ENCODE results near the gene DUS1L.

The DUS1L gene

DNA sequence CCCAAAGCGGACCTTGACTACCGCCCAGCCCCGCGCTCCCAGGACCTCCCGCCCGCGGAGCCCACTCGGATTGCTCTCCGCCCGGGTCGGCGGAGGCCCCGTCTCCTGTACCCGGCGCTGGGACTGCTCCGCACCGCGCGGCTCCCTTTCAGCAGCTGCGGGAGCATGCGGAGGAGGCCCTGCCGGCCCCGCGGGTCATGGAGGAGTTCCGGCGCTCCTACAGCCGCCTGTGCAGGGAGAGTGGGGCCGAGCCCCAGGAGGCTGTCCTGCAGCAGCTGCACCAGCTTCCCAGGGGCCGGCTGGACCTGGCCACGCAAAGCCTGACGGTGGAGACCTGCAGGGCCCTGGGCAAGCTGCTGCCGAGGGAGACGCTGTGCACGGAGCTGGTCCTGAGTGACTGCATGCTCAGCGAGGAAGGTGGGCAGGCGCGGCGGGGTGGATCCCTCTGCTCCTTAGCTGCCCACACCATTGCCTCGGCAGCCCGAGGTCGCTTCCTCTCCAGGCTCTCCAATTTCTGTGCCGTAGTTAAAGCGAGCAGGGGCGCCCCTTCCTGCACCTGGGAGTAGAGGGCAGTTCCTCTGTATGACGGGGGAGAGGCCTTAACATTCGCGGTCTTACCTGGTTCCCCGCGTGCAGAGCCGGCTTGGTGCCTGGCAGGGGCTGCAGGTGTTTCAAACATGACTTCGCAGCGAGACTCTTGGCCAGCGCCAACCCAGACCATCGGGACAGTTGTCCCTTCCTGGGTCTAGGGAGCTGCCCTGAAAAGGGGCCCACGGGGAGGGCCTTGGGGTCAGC, 42.0 kb downstream of the DUS1L start:
- no peak for DNase-seq (ENCODE audit: low read depth in 2 of 2)

DNA sequence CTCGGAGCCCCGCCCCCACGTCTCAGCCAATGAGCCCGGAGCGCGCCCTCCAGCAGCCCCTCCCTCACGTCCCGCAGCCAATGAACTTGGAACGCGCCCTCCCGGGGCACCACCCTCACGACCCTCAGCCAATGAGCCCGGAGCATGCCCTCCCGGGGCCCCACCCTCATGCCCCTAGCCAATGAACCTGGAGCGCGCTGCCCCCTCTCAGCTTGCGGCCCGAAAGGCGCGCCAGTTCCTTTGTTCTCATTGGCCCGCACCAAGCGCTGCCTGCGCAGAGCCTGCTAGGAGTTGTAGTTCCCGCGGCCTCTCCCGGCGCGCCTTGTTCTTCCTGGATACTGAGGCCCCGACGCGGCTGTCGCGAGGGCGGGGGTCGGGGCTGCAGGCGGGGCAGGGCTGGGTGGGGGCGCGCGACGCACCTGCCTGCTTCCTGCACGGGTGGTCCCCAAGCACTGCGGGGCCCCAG, 42.6 kb downstream of the DUS1L start, which contains the start of gene LRRC45:
Gene LRRC45, plus strand, starts transcription at position 325 of the 466 bp plus-strand sequence. CDS start 339 bp downstream, outside the sequence.
- peak; percentile 100 for DNase-seq (ENCODE audit: low read depth in 2 of 2)

- no peak for DNase-seq (ENCODE audit: low read depth in 2 of 2)
Observed at GRCh38 chr17:82022310-82022980, 43.2 kb downstream of the DUS1L start, which contains the start of gene CENPX. Gene CENPX, minus strand, starts transcription at chr17:82022878. Its CDS starts 17 bp downstream, at chr17:82022861.

- DNase-seq (ENCODE audit: low read depth in 2 of 2): no peak
Observed at GRCh38 chr17:82021900-82022309, 43.7 kb downstream of the DUS1L start.

- peak in 1 of 2 donors; percentile 59 for DNase-seq (ENCODE audit: low read depth in 2 of 2)
Observed at GRCh38 chr17:82021107-82021899, 44.3 kb downstream of the DUS1L start.

DNA sequence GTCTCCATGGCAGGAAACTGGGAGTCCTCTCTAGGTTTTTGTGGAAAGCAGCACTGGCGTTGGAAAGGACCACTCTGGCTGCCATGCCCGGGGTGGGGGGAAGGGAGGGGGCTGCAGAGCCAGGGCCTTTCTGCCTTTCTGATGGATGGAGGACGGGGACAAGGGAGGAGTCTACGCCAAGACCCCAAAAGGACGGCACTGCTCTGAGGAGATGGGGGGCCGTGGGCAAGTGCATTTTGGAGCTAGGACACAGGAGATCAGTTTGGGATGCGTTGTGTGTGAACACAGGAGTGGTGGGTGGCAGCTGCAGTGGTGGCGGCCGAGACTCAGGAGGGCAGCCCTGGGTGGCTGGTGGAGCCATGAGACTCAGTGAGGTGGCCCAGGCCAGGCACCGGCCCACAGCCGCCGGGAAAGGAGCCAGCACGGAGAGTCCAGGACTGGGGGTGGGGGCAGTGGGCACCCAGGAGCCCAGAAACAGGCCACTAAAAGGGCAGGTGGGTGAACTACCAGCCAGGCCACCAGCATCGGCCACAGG, 45.0 kb downstream of the DUS1L start:
- DNase-seq (ENCODE audit: low read depth in 2 of 2): no peak

DNA sequence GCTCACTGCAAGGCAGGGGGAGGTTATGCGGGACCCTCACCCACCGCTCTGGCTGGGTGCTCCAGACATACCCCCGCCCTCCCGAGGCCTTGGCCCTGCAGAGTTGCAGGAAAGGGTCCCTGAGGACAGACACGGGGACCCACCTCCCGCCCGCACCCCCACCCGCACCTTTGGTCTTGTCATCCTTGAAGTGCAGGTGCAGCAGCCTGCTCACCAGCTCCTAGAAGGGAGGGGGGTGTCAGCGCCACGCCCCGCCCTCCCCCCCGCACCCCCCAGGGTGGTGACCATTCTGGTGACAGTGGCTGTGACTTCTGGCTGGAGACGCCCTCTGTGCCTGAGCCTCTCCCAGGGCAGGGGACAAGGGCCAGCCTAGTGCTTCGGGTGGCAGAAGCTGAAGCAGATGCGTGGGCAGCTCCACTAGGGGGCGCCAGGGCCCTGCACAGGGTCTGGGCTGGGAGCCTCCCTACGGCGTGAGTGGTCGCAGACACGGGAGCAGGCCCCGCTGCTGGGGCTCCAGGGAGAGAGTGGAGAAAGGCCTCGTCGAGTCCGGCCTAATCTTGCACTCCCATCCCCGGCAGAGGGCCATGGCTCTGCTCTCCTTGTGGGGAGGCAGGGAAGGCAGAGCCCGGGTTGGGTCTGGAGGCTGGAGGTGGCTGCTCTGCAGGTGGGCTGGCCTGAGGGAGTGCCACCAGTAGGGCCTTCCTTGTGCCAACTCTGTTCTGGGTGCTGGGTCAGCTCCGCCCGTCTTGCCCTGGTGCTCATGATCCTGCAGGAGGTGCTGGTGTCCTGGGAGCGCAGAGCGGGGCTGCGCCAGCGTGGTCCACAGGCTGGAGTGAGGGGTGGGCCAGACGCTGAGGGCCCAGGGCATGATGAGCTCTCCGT, 45.7 kb downstream of the DUS1L start:
- DNase-seq (ENCODE audit: low read depth in 2 of 2): peak in 1 of 2 donors; percentile 55

DNA sequence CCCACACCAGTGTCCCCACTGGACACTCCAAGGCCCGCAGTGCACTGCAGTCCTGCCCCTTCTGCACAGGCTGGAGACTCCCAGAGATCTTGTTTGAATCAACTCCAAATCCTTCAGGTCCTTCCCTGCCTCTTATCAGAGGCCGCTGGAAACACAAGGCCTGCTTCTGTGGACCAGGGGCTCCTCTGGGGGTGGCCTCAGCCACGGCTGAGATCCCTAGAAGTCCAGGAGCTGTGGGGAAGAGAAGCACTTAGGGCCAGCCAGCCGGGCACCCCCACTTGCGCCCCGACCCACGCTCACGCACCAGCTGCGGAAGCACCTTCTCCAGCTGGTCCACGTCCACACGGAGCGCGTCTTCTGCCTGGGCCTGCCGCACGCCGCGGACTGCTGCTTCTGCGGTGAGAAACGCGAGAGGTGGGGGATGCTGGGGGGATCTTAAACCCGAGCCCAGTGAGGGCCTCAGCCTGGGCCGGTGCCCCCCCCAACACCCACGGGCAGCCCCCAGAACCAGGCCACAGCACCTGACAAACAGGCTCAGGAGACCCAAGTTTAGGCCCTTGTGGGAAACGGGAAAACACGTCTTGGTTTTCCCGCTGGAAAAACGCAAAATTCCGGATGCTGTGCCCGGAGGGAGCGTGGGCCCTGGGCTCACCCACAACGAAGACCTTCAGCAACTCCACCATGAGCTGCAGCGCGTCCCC, 46.5 kb downstream of the DUS1L start:
- no peak for DNase-seq (ENCODE audit: low read depth in 2 of 2)

- DNase-seq (ENCODE audit: low read depth in 2 of 2): no peak
Observed at GRCh38 chr17:82018152-82018988, 47.2 kb downstream of the DUS1L start.

- no peak for DNase-seq (ENCODE audit: low read depth in 2 of 2)
Observed at GRCh38 chr17:82017612-82018151, 47.9 kb downstream of the DUS1L start.

DNA sequence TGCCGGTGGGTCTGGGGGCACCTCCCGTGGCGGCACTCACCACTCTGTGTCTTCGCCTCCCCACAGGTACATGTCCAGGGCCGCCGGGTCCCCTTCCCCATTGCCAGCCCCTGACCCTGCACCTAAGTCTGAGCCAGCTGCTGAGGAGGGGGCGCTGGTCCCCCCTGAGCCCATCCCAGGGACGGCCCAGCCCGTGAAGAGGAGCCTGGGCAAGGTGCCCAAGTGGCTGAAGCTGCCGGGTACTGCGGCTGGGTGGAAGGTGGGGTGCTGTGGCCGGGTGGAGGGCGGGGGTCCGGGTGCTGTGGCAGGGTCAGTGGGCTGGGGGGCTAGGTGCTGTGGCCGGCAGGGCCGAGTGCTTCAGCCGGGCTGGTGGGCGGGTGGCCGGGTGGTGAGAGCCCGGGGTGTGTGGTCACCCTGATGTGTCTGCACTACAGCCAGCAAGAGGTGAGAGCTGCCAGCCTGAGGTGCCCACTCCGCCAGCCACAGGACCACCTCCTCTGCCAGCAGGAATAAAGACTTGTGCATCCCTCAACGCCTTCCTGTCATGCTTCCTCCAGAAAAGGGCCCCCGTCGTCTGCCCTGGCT, 48.6 kb downstream of the DUS1L start:
- DNase-seq (ENCODE audit: low read depth in 2 of 2): no peak

DNA sequence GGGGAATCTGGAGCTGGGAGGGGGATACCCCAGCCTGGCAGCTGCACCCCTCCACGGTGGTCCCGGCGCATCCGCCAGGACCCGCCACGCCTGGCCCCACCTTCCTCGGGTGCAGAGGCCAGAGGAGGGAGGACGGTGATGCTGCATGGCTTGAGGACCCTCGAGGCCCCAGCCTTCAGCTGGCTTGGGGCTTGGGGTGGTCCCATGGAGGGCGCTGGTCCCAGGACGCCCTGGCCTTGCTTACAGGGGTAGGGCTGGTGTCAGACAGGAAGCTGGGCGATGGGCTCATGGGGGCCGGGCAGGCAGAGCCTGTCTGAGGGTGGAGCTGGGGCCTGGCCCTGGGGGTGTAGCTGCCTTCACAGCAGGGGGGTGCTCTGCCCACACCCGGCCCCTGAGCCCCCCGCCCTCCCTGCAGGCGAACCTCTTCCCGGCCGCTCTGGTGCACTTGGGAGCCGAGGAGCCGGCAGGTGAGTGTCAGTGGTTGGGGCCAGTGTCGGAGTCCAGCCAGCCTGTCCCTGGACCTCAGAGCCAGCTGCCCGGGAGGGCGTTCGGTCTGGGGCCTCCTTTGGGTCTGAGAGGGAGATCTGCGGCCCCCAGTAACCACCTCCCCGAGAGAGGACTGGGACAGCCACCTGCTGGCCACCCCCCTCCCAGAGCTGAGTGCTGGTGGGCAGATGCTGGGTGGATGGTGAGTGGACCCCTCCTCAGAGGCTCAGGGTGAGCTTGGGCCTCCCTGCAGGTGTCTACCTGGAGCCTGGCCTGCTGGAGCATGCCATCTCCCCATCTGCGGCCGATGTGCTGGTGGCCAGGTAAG, 49.3 kb downstream of the DUS1L start:
- no peak for DNase-seq (ENCODE audit: low read depth in 2 of 2)

DNA sequence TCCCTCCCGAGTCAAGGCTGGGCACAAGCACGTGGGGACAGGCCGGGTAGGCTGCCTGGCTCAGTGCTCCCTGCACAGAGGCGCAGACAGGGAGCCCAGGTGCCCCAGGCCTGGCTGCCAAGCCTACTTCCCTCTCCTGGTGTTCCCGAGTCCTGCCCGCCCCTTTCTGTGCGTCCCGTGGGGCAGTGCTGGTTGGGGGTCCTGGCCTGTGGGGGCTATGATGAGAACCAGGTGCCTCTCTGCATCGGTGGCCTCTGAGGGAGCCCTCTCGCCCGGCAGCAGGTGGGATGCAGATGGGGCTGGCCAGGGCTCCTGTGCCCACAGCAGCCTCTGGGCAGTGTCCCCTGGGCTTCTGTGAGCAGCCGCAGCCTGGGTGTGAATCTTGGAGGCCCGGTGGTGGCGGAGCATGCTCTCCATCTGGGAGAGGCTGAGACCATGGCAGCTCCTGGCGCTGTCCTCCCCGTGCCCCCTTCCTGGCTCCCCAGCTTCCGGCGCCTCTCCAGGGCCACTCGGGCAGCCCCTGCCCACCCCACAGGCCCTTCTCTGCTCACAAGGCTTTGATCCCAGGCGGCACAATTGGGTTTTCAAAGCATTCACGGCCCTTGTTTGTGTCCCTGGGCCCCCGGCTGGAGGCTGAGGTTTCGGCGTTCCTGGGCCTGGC, 50.2 kb downstream of the DUS1L start:
- DNase-seq (ENCODE audit: low read depth in 2 of 2): no peak

- DNase-seq (ENCODE audit: low read depth in 2 of 2): no peak
Observed at GRCh38 chr17:82014971-82015310, 50.7 kb downstream of the DUS1L start.

DNA sequence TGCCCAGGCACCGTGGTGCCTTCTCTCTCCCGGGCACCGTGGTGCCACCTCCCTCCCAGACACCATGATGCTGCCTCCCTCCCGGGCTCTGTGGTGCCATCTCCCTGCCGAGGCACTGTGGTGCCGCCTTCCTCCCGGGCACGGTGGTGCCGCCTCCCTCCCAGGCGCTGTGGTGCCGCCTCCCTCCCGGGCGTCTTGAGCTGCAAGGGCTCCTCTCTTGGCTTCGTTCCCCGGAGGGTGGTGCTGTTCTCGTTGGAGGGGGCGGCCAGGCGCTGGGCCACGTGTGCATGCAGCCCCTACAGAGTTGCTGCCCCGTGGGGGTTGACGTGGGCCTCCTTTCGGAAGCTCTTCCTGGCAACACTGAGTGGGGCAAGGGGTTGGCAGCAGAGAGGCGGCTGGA, 51.2 kb downstream of the DUS1L start:
- DNase-seq (ENCODE audit: low read depth in 2 of 2): no peak

- DNase-seq (ENCODE audit: low read depth in 2 of 2): no peak
Observed at GRCh38 chr17:82013772-82014321, 51.8 kb downstream of the DUS1L start.

DNA sequence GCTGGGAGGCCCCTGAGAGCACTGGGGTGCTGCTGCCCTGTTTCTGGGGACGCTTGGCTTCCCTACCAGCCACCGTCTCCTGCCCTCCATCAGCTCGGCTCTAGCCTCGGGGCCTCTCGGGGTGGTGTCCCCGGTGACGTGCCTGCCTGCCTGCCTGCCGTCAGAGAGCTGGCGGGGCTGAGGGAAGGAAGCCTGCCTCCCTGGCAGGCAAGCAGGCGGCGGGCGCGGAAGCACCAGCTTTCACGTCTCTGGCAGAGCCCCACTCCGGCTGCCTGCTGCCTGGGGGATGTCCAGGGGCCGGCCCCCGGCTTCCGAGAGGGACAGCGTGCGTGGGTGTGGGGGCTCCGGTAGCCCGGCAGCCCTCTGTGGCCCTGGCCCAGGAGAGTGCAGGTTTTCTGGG, 52.3 kb downstream of the DUS1L start:
- DNase-seq (ENCODE audit: low read depth in 2 of 2): no peak

All from stimulated activated CD4-positive, alpha-beta T cell treated with anti-CD3 and anti-CD28 coated beads, Interleukin-15, amount 100 ng/mL, for 48 hours (primary cell).